ENCODE data around the gene CIITA.

The CIITA gene

GRCh38 chr16:10902999-10903398 is 26.0 kb downstream of the CIITA start:
- Histone ChIP-seq H3K36me3 (ENCODE audit: control insufficient read depth, low read length) (peaks cover 90% of the 10 kb centered on the region), H3K4me2 (ENCODE audit: low read length) (no peak overlapping the region), H3K79me2 (ENCODE audit: control insufficient read depth, low read length) (no peaks in the 10 kb centered on the region), H3K4me3 (ENCODE audit: low read length) (no peak overlapping the region), H3K27ac (ENCODE audit: low read depth, low read length) (no peak overlapping the region), H3F3A (ENCODE audit: control insufficient read depth, insufficient read depth) (no peaks in the 10 kb centered on the region), H3K9me2 (replicated peaks; ENCODE audit: control insufficient read depth, low read length) (no peaks in the 10 kb centered on the region), H4K20me1 (ENCODE audit: control insufficient read depth, insufficient read depth, low read depth, low read length) (no peaks in the 10 kb centered on the region), H3K9me3 (ENCODE audit: control insufficient read depth, insufficient read depth, low read length) (no peaks in the 10 kb centered on the region), H3K4me1 (ENCODE audit: control insufficient read depth, low read length) (no peaks in the 10 kb centered on the region), H3K27me3 (ENCODE audit: control insufficient read depth, low read length) (no peaks in the 10 kb centered on the region)
- TF ChIP-seq EZH2phosphoT487 (IDR thresholded peaks at IDR 0.05; ENCODE audit: borderline replicate concordance, low read length) (no peak), CTCF (IDR thresholded peaks at IDR 0.05; ENCODE audit: low read depth, low read length, poor library complexity, severe bottlenecking) (no peak)

GRCh38 chr16:10906482-10906881 is 29.5 kb downstream of the CIITA start:
- Histone ChIP-seq H3K4me3 (ENCODE audit: low read length) (no peak overlapping the region), H3K4me1 (ENCODE audit: control insufficient read depth, low read length) (peaks cover 7% of the 10 kb centered on the region), H3K27me3 (ENCODE audit: control insufficient read depth, low read length) (no peaks in the 10 kb centered on the region), H3K79me2 (ENCODE audit: control insufficient read depth, low read length) (no peaks in the 10 kb centered on the region), H4K20me1 (ENCODE audit: control insufficient read depth, insufficient read depth, low read depth, low read length) (no peaks in the 10 kb centered on the region), H3K9me2 (replicated peaks; ENCODE audit: control insufficient read depth, low read length) (no peaks in the 10 kb centered on the region), H3K27ac (ENCODE audit: low read depth, low read length) (no peak overlapping the region), H3K4me2 (ENCODE audit: low read length) (no peak overlapping the region), H3F3A (ENCODE audit: control insufficient read depth, insufficient read depth) (no peaks in the 10 kb centered on the region; the same call in none of the 2 replicates), H3K9me3 (ENCODE audit: control insufficient read depth, insufficient read depth, low read length) (no peaks in the 10 kb centered on the region), H3K36me3 (ENCODE audit: control insufficient read depth, low read length) (peaks cover 86% of the 10 kb centered on the region)
- TF ChIP-seq EZH2phosphoT487 (IDR thresholded peaks at IDR 0.05; ENCODE audit: borderline replicate concordance, low read length) (no peak), CTCF (IDR thresholded peaks at IDR 0.05; ENCODE audit: low read depth, low read length, poor library complexity, severe bottlenecking) (no peak)

GRCh38 chr16:10906914-10907756 is 30.1 kb downstream of the CIITA start:
- Histone ChIP-seq H3K27me3 (ENCODE audit: control insufficient read depth, low read length) (no peaks in the 10 kb centered on the region), H3K4me2 (ENCODE audit: low read length) (no peak overlapping the region), H3K4me1 (ENCODE audit: control insufficient read depth, low read length) (peaks cover 14% of the 10 kb centered on the region), H3K9me2 (replicated peaks; ENCODE audit: control insufficient read depth, low read length) (no peaks in the 10 kb centered on the region), H3K36me3 (ENCODE audit: control insufficient read depth, low read length) (peaks cover 81% of the 10 kb centered on the region), H3K9me3 (ENCODE audit: control insufficient read depth, insufficient read depth, low read length) (no peaks in the 10 kb centered on the region), H3F3A (ENCODE audit: control insufficient read depth, insufficient read depth) (peaks cover 6% of the 10 kb centered on the region), H3K79me2 (ENCODE audit: control insufficient read depth, low read length) (no peaks in the 10 kb centered on the region), H3K4me3 (ENCODE audit: low read length) (no peak overlapping the region), H3K27ac (ENCODE audit: low read depth, low read length) (no peak overlapping the region), H4K20me1 (ENCODE audit: control insufficient read depth, insufficient read depth, low read depth, low read length) (no peaks in the 10 kb centered on the region)
- TF ChIP-seq CTCF (IDR thresholded peaks at IDR 0.05; ENCODE audit: low read depth, low read length, poor library complexity, severe bottlenecking) (no peak), EZH2phosphoT487 (IDR thresholded peaks at IDR 0.05; ENCODE audit: borderline replicate concordance, low read length) (no peak)

Measured in DOHH2 (cell line).